T47D (cell line): Measurements from ENCODE around the gene CHD6.

ENCODE experiments used
- DNase-seq, 2 experiments: peaks; one replicate each; pipeline versions ENCODE4 v3.0.0 to v3.0.0-alpha.2; 2011 to 2012; ENCODE audit warnings: low read depth in 1 of 2, low spot score in 1 of 2
- JUND ChIP-seq: IDR thresholded peaks from 2 replicates; pipeline ENCODE4 v1.6.1; 2012; ENCODE audit warnings: low read depth
- in situ Hi-C: cut with HindIII; loops from 2 replicates; pipeline ENCODE4 v1.10.0; 2016; ENCODE audit warnings: low sequenced_read_pairs, low pct_unique_long_range_greater_than_20kb

The CHD6 gene

GRCh38 chr20:41592516-41593216 lies 25.5 kb downstream of the CHD6 start:
- DNase-seq: no peak
- no peak for TF ChIP-seq JUND
- in situ Hi-C loops: no loop called here

DNA sequence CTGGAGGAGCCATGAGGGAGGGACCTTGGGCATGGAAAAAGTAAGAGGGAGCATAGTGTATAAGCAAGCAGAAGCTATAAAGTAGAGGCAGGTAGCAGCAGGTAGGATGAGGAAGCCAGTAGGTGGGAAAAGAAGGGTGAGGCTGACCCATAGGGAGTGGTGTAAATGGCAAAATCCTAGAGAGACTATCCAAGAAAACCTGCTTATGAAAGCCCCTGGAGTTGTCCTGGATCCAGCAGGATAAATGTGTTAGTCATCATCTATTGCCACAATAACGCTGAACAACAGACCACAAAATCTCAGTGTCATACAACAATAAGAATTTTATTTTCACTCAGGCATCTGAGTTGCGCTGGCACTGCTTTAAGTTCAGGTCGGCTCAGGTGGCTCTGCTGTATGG lies 30.2 kb downstream of the CHD6 start:
- in situ Hi-C loops: no loop called here
- TF ChIP-seq JUND: no peak
- no peak for DNase-seq

GRCh38 chr20:41587523-41587922 lies 30.7 kb downstream of the CHD6 start:
- in situ Hi-C loops: no loop called here
- DNase-seq: no peak
- no peak for TF ChIP-seq JUND

DNA sequence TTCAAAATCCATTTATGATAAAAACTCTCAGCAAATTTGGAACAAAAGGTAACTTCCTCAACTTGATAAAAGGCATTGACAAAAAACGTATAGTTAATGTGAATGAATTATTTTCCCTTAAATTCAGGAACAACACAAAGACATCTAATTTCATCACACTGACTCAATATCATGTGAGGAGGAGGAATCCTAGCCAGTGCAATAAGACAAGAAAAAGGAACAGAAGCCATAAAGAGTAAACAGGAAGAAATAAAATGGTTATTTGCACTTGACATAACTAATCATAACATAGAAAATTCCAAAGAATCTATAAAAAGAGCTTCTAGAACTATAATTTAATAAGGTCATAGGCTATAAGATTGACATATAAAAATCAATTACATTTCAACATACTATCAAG lies 31.4 kb downstream of the CHD6 start:
- in situ Hi-C loops: no loop called here

GRCh38 chr20:41580350-41580749 lies 37.8 kb downstream of the CHD6 start:
- in situ Hi-C loops: no loop called here
- no peak for DNase-seq
- TF ChIP-seq JUND: no peak

More for the DNA sequence above, 31.4 kb downstream of the CHD6 start:
- no peak for TF ChIP-seq JUND
- no peak for DNase-seq

- DNase-seq: no peak
- in situ Hi-C loops: no loop called here
- no peak for TF ChIP-seq JUND
Measured at GRCh38 chr20:41577129-41578009, 40.8 kb downstream of the CHD6 start.

DNA sequence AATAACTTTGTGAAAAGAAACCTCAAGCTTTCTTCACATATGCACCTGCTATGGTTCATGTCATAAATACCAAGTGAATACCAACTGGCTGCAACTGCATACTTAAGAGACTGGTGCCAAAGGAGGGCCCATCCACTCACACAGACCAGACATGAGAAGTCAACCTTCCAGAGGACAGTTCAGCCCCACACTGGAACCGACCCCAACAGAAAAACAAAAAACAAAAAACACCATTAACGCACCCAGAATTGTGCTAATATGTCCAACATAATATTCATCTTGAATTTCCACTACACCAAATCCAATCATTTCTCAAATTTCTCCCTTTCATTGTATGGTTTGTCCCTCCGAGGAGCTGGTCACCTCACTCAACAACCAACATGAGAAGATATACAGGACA lies 42.8 kb downstream of the CHD6 start:
- DNase-seq: no peak
- in situ Hi-C loops: no loop called here
- TF ChIP-seq JUND: no peak

DNA sequence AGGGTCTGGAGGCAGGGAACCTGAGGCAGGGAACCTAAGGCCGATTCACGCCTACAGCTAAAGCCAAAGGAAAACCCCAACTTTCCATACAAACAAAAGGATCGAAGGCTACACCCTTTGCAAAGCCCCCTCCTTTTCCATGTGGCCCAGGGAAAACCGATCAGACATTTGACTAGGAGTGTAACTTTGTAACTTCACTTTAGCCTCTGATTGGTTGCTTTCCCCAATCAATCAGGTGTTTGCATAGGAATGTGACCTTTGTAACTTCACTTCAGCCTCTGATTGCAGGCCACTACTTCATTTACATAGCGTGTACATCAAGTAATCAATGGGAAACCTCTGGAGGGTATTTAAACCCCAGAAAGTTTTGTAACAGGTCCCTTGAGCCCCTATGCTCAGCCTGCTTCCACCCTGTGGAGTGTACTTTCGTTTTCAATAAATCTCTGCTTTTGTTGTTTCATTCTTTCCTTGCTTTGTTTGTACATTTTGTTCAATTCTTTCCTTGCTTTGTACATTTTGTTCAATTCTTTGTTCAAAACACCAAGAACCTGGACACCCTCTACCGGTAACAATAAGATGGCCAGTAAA lies 43.3 kb downstream of the CHD6 start:
- in situ Hi-C loops: no loop called here
- DNase-seq: no peak
- TF ChIP-seq JUND: no peak

DNA sequence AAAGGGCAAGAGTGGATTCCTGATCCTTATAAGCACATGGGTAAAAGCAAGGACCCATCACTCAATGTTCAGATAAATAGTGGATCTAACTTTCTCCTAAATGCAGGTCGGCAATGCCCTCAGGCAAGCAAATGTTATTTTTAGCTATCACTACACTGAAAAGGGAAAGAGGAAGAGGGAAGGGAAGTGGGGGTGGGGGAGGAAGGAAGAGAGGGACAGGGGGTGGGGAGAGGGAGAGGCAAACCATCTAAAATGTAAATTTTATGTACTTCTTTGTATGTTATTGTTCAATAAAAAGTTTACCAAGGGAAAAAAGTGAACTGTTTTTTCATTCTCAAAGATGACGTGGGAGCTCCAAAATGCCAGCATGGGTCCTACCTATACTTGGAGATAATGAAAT lies 44.2 kb downstream of the CHD6 start:
- in situ Hi-C loops: no loop called here
- no peak for DNase-seq
- TF ChIP-seq JUND: no peak

- in situ Hi-C loops: no loop called here
- no peak for TF ChIP-seq JUND
Measured at GRCh38 chr20:41572010-41572572, 46.1 kb downstream of the CHD6 start.

GRCh38 chr20:41571006-41571405 lies 47.2 kb downstream of the CHD6 start:
- in situ Hi-C loops: no loop called here
- TF ChIP-seq JUND: no peak
- no peak for DNase-seq

More at GRCh38 chr20:41572010-41572572, 46.1 kb downstream of the CHD6 start:
- DNase-seq: no peak

GRCh38 chr20:41570557-41570956 lies 47.6 kb downstream of the CHD6 start:
- in situ Hi-C loops: no loop called here
- no peak for DNase-seq
- TF ChIP-seq JUND: no peak

DNA sequence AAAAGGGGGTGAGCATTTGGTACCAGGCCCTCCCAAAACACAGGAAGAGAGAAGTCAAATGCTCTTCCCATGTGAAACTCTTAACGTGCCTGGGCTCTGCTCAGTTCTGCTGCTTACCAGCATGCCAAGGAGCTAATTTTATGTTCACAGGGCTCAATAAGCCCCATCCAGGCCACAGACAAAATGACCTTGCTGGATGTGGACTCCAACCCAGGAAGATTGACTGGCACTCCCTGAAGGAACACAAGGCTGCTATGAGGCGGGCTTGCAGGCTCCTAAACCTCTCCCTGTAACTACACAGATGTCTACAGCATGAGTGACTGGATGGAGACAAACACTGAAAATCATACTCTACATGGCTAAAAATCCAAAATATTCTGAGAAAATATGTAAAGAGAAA lies 50.6 kb downstream of the CHD6 start:
- in situ Hi-C loops: no loop called here
- no peak for TF ChIP-seq JUND
- DNase-seq: no peak
